GM19025 (cell line): ENCODE measurements around the gene IDH3G.

ENCODE experiments used
- ATAC-seq: cut with Tn5 transposase; IDR thresholded peaks from one replicate; pipeline ENCODE4 v1.9.1; 2021; ENCODE audit warnings: mild to moderate bottlenecking, low read depth, moderate library complexity; ENCODE audit not compliant: unreplicated experiment

The IDH3G gene

DNA sequence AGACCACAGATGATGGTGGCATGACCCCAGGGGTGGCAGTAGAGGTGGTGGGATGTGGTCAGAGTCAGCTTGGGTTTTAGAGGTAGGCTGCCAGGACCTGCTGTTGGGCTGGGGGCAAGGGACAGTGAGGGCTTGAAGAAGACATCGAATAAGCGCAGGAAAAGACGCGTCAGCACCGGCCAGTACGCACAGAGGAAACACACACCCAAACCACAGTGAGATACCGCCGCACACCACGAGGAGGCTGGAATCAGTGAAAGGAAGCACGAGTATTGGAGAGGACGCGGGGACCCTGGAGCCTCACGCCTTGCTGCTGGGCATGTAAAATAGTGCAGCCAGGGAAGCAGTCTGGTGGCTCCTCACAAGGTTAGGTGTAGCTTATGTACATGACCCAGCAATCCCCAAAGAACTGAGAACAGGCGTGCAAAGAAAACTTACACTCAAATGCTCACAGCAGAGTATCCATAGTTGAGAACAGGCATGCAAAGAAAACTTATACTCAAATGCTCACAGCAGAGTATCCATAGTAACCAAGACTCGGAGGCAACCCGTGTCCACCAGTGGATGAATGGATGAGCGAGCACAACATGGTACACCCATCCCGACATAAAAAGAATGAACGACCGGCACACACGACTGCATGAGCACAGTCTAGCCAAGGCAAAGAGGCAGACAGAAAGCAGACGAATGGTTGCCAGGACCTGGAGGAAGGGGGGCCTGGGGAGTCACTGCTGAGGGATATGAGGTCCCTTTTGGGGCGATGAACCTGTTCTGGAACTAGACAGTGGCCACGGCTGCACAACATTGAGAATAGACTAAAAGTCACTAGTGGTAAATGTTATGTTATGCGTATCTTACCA, 22.9 kb upstream of the IDH3G start:
- no peak for ATAC-seq

DNA sequence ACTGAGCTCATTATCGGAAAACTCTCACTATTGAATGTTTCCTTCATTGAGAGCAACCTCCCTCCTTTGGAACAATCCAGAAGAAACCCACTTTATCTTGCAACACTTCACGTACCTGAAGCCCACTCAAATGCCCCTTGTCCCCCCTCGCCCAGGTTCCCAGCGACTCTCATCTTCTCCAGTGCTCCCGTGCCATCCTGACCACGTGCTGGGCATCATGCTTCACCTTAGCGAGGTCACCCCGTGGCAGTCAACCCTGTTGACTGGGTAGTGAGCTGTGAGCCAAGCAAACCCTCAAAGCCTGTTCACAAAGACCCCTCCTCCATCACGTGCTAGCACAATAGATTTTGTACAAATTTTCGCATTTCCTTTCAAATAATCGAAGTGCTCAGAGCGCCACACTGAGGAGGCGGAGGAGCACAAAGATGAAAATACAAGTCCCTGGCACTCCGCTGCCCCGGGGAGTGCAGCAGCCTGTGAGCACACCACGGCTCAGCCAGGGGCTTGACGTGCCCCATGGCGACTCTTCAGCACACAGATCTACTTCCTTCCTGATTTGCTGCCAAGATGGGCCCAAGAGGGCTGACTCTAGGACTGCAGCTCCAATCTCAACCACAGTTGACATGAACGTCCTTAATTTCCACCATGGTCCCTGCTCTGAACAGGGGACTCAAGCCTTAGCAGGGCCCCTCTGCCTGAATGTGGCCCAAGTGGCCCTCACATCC, 20.6 kb upstream of the IDH3G start:
- no peak for ATAC-seq

DNA sequence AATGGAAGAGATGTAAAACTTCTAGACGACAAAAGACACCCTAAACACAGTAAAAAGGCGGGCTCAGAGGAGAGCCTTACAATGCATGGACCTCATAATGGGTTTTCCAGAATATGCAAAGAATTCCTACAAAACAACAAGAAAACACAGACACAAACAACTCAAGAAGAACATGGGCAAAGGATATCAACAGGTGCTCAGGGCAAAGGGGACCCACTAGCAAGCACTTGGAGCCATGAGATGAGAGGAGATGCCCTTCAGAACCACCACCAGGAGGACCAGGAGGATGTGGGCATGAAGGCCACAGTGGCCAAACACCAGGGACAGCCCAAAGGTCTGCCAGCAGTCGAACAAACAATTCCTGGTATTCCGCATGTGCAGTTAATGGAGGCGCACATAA, 19.0 kb upstream of the IDH3G start:
- no peak for ATAC-seq

DNA sequence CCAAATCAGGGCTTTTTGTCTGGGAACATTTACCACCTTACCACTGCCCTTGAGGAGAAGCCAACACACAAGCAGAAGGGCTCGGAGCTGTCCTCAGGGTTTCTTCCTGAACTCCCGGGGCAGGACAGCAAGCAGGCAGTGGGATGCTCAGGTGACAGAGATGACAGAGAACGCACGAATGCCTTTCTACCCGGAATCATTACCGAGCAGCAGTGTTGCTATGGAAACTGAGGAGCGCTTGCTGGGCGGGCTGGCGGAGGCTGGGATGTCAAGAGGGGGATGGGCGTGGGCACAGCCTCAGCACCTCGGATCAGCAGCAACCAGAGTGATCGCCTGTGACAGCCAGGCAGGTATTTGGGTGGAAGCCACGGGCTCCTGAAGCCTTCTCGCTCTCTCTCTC, 18.0 kb upstream of the IDH3G start:
- ATAC-seq: no peak

DNA sequence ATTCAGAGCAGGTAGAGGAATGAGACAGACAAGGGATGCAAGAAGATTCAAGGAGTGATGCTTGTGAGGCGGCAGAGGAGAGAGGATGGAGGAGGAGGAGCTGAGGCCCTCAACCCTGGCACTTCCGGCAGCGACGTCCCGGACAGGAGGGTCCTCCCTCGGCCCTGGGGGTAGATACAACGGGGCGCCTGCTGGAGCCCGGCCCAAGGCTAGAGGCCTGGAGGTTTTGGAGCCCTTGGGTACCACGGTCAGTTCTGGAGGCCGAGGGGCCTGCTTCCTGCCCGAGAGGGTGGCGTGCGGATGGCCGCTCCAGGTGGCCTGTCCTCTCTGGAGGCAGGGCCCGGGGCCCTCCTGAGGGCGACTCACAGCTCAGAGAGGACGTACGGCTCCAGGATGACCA, 13.8 kb upstream of the IDH3G start:
- ATAC-seq: no peak

DNA sequence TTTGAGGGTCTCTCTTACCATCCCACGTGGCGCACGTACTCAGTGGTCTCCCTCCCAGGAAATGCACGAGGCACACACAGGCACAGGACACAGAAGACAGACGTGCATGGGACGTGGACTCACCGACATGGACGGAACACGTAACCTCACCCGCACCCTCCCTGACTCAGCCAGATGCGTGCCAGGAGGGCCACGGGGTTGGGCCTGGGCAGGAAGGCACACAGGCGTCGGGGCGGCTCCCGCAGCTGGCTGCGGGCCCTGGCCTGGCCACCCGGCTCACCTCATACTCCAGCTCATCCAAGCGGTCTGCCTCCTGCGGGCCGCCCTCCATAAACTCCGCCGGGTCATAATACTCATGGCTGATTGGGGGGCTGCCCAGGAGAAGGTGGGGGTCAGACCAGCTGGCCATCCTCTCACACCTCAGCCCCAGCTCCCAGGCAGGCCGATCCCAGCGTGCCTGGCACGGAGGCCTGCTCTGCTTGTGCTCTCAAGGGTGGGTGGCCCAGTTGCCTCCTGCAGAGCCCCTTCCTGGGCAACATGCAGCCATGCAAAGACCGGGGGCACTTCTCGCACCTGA, 12.9 kb upstream of the IDH3G start:
- ATAC-seq: no peak

DNA sequence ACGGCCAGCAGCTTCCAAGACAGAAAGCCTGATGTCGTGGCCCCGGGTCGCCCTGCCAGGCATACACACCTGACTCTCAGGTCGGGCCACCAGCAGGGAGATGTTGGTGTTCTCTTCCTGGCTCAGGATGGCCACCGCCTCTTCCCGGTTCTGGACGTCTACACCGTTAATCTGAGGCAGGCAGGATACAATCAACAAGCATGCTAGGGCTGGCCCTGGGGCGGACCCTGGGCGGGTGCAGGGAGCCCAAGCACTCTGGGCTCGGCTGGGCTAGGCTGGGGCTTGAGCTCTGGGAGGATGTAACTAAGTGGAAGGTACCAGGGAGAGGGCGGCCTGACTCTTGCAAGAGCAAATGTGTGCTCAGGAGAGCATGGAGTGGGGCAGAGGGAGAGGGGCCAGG, 11.3 kb upstream of the IDH3G start:
- no peak for ATAC-seq

DNA sequence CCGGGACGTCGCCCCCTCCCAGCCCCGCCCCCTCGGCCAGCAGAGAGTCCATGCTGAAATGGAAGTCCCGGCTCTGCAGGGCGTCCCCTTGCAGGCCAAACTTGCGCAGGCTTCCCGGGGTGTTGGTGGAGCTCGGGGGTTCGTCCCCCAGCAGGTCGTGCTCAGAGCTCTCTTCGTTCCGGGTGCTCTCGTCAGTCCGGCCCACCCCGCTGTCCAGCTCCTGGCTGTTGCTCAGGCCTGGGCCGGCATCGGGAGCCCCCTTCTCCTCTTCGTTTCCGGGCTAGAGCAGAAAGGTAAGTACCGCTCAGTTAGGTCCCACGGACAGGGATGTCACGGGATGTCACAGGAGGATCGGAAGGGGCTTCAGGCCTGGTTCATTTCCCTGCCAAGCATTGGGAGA, 10.4 kb upstream of the IDH3G start:
- no peak for ATAC-seq

DNA sequence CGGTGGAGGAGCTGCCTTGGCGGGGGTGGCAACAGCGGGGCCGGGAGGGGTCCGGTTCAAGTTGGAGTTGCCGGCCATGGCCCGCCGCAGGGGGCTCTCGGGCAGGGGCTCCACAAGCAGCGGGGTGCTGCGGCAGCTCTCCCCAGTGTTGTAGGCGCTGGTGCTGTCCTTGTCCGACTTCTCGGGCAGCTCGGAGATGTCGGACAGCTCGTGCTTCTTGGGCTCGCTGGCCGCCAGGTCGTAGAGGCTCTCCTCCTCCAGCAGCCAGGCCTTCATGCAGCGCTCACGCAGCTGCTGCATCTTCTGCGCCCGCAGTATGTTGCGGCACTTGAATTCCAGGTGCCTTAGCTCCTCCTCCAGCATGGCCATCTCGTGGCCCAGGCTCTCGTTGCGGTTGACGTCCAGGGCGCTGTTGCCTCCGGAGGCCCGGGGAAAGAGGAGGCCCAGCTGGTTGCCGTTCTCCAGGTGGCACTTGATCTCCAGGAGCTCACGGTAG, 10.0 kb upstream of the IDH3G start:
- ATAC-seq: no peak

DNA sequence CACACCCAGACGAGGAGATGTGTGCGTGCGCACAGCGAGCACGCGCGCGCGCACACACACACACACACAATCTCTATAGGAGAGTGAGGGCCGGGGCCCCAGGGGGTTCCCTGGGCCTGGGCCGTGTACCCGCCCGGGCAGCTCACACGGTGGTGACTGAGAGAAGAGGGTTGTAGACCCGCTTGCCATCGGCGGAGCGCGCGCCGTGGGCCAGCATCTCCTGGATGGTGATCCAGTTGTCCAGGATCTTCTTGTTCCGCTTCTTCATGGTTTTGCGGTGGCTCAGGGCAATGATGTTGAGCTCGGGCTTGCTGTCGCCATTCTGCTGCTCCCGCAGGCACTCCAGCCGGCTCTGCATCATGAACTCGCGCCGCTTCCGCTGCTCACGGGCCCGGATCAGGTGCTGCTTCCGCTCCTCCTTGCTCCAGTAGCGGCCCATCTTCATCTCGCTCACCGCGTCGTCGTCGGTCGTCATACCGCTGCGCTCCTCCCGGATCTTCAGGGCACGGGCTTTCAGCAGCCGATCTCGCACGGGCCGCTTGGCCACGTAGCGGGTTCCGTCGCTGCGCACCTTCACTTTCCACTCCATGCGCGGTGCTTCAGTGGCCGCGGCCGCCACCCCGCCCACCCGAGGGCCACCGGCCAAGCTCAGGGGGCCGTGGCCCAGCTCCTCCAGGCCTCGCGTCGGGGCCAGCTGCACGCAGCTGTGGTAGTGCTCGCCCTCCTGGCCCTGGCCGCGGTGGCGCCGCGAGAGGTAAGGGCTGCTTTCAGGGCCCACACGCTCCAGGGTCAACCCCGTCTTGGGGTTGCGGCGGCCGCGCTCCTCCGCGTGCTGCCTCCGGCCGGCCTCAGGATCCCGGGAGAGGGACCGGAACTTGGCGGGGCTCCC, 9.3 kb upstream of the IDH3G start:
- no peak for ATAC-seq

DNA sequence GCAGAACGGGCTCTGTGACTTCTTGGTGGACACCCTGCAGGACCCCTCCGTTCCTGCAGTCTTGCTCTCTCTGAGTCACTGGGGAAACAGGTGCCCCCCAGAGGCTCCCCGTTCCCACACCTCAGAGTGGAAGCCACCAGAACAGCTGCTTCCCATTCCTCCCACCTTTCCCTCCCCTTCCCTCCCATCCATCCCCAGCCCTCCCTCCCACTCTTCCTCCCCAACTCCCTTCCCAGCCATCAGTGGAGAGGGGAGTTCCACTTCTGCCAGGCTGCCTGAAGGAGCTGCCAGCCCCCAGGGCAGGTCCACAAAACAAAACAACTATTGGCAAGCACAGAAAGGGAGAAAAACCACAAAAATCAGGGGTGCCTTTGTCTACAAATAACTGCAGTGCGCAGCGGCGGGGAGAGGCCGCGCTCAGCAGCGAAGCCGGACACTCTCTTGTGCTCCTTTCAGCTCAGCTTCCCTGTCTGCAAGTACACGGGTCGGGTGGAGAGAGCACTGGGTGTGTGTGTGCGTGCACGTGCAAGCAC, 8.4 kb upstream of the IDH3G start:
- ATAC-seq: no peak

DNA sequence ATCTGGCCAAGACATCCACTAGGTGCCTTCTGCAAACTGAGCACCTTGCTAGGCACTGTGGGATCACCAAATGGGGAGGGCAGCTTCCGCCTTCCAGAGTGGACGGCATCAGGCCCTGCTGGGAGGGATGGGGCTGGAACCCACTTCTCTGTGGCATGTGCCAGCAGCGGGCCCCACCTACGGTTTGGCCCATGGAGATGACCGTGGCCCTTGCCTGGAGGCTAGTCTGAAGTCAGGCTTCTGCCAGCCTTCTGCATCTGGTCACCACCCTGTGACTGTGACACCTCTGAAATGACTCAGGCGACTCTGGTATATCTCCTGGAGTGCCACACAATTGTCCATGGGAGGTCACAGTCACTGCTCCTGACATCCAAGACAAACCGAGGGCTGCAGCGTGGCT, 7.5 kb upstream of the IDH3G start:
- no peak for ATAC-seq

DNA sequence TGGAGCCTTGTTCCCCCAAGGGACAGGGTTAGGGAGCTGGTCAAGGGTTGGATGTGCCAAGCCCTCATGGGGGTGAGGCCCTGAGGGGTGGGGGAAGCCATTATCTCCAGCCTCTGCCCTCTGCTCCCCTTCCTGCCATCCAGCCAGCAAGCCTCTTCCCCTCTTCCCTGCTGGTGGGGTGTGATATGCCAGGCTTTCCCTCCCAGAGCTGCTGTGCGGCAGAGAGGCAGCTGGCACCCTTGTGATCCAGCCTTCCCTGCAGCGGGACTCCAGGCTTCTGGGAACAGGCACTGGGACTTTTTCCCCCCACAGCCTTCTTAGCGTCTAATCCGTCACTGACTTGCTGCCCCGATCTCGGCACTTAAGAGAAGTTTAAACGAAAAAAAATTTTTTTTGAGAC, 6.6 kb upstream of the IDH3G start:
- no peak for ATAC-seq

DNA sequence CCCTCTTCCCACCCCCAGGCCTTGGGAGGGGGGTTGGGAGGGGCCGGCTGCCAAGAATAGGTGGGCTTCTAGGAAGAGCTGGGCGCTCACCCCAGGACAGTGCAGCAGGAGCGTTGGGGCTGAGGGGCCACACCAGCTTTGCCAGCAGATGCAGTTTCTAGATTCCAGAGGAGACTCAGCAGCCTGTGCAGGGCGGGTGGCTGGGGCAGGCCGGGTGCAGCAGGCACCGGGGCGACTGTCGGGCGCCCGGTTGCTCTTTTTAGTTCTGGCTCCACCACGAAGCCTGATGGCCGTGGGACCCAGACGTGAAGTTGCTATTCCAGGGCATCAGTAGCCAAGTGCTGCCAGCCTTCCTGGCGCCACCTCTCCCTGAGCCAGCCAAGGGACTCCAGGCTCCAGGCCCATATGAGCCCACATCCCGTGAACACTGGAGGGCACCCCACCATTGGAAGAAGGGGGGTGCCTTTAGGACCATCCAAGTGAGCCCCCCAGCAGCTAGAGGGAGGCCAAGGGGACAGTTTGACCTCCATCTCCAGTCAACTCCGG, 6.1 kb upstream of the IDH3G start:
- ATAC-seq: no peak

DNA sequence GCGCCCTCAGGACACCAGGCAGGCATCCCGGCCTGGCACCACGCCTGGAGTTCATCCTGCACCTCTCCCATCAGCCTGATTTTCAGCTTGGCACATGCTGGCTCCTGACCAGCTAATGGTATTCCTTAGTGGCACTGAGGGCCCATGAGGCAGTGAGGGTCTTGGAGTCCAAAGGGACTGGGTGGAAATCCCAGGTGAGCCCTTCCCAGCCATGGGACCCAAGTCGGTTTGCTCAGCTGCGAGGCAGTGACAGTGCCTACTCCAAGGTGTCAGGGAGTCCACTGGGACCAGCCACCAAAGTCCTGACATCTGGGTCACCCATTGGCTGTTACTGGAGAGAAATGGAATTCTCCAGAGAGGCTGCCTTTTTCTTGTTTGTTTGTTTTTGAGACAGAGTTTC, 5.2 kb upstream of the IDH3G start:
- ATAC-seq: no peak

DNA sequence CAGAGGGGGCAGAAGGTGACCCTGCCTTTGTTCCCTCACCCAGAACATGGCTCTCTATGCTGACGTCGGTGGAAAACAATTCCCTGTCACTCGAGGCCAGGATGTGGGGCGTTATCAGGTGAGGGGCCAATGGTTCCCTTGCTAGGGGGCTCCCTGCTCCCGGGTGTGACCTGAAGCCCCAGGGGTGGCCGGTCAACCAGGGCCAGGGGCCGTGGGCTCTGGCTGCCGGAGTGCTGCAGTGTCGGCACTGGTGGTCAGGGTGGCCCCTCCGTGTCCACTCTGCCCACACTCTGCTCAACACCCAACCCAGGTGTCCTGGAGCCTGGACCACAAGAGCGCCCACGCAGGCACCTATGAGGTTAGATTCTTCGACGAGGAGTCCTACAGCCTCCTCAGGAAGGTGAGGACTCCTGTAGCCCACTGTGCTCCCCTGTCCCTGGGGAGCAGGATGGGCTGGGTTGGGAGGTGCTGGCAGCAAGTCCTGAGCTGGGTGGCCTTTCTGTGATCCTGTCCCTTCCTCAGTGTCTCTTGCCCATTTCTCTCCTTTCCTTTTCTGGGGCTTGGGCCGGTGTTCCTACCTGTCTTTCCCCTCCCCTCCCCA, 3.3 kb upstream of the IDH3G start:
- ATAC-seq: no peak

DNA sequence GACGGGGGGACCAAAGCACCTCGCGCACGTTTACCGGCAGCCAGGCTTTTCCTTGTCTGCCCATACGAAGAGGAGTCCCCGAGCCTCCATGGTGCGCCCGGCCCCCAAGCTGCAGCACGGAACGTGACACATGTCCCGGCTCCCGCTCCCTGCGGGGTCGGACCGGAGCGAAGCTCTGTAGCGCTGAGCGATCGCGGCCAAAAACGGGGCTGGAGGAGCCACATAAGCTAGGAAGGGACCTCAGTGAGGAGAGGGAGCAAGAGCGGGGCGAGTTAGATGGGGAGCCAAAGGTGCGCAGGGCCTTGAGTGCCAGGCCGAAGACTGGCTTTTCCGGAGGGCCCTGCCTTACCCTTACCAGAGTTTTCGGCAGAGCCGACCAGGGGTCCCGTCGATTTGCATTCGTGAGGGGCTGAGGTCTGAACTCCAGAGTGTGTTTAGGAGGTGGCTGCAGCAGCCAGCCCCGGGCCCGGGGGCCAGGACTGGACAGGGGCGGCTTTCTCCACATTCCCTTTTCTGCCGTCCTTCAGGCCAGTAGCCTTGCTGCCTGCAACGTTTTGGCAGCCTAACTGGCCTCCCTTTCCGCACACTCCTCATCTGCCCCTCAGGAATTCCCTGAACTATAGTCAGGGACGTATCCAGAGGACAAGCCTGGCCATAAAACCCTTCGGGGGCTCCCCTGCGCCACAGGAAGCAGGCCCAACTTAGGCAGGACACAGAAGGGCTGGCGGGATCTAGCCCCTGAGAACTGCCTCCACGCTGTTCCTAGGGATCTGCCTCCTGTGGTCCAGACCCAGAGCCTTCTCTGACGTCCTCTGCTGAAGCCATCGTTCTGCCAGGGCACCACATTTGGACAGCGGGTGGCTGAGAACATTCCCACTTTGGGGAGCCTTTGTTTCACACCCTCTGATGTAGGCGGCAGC, 982 bp upstream of the IDH3G start:
- ATAC-seq: no peak

DNA sequence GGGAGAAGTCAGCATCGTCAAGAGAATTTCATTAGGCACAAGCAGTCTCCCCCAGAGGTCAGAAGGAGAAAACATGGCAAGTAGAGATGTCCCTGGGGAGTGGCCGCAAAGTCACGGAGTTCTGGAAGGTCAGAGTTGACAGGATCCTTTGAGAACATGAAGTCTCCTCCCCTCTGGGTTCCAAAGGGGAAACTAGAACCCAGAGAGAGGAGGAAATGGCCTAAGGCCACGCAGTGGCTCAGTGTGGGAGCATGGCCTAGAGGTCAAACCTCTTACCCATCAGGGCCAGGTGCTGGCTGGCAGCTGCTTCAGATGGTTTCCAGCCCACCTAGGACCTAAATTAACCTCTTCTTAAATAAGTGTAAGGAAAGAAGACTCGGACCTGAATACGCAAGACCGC, 884 bp downstream of the IDH3G start:
- no peak for ATAC-seq

DNA sequence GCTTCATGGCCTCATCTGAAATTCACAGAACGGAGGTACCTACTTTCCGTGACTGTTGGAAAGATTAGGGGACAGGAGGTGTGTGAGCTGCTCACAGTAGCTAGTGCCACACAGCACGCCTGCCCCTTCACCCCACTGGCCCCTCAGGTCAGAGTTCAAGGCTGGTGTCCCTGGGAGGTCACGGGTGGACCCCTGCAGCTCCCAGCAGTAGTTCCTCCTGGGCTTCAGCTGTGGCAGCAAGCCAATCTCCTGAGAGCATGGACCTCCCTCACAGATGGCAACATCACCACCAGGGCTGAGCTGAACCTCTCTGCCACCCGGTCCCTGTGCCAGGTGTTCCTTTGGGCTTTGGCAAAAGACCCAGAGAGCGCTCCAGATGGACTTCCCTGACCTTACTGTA, 1.8 kb downstream of the IDH3G start:
- ATAC-seq: no peak
